ENCODE data around the gene ERICH6B. TPM values are rescaled to one million over a fixed set of nuclear protein-coding genes. Genes with fewer than 3 reads are reported as not detected.

The ERICH6B gene
- total RNA-seq, 4 donors from 2014 or later, result not detected

DNA sequence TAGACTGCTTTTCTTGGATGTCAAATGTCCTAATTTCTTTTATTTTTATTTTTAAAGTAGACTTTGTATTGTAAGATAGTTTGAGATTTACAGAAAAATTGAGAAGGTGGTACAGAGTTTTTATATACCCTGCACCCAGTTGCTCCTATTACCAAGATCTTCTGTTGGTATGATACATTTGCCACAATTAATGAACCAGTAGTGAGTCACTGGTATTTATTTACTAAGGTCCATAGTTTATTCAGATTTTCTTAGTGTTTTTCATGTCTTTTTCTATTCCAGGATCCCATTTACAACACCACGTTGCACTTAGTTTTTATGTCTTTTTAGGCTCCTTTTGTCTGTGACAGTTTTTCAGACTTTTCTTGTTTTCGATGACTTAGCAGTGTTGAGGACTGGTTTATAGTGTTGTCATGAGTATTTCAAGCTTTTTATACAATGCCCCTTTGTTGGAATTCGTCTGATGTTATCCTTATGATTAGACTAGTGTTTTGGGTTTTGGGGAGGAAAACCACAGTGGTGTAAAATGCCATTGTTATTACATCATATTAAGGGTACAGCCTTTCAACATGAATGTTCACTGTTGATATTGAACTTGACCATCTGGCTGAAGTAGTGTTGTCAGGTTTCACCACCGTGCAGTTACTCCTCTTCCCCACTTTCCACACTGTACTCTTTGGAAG, 114.9 kb downstream of the ERICH6B start:
- Histone ChIP-seq H3K27me3 (no peaks in the 10 kb centered on the region), H3K4me3 (no peak overlapping the region), H3K4me1 (no peaks in the 10 kb centered on the region), H3K27ac (replicated peaks in 1 of 4) (no peak overlapping the region), H3K9me3 (no peaks in the 10 kb centered on the region), H3K36me3 (peaks cover 34 to 81% (median 61%) of the 10 kb centered on the region in 4 donors)
- no peak for DNase-seq (ENCODE audit: extremely low spot score)
- WGBS, result 63% methylated on average over 4 of the region's 4 CpGs
- intact Hi-C loops (cut with DNase I), result no loop called here
- TF ChIP-seq EP300 (IDR thresholded peaks at IDR 0.05) (no peak), POLR2AphosphoS5 (IDR thresholded peaks at IDR 0.05) (no peak), POLR2A (IDR thresholded peaks at IDR 0.05; ENCODE audit: low read depth) (no peak)
- TF ChIP-seq, protein P1, sequence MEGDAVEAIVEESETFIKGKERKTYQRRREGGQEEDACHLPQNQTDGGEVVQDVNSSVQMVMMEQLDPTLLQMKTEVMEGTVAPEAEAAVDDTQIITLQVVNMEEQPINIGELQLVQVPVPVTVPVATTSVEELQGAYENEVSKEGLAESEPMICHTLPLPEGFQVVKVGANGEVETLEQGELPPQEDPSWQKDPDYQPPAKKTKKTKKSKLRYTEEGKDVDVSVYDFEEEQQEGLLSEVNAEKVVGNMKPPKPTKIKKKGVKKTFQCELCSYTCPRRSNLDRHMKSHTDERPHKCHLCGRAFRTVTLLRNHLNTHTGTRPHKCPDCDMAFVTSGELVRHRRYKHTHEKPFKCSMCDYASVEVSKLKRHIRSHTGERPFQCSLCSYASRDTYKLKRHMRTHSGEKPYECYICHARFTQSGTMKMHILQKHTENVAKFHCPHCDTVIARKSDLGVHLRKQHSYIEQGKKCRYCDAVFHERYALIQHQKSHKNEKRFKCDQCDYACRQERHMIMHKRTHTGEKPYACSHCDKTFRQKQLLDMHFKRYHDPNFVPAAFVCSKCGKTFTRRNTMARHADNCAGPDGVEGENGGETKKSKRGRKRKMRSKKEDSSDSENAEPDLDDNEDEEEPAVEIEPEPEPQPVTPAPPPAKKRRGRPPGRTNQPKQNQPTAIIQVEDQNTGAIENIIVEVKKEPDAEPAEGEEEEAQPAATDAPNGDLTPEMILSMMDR (IDR thresholded peaks at IDR 0.05), result no peak

DNA sequence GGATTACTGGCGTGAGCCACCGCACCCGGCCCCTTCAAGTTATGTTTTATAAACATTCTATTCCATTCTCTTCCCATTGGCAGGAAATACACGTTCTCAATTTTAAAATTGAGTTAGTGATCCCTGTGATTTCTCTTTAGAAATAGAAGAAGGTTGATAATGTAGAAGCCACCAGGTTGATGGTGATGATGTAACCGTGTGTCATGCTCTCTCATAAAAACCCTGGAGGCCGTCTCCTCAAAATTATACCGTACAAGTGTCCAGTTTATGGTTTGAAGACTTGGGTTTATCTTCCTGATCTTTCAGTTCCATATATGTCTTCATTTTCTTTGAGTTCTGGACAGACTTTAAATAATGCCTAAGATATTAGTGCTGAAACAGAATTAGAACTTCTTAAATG, 118.6 kb downstream of the ERICH6B start:
- intact Hi-C loops (cut with DNase I), result no loop called here
- no peak for DNase-seq (ENCODE audit: extremely low spot score)
- WGBS, result 89% methylated on average over 7 of the region's 7 CpGs
- Histone ChIP-seq H3K4me1 (no peaks in the 10 kb centered on the region), H3K27me3 (no peaks in the 10 kb centered on the region), H3K4me3 (no peak overlapping the region), H3K36me3 (peaks cover 26 to 86% (median 56%) of the 10 kb centered on the region in 4 donors), H3K9me3 (no peaks in the 10 kb centered on the region), H3K27ac (replicated peaks in 1 of 4) (no peak overlapping the region)
- TF ChIP-seq, protein P1 (IDR thresholded peaks at IDR 0.05), result no peak
- TF ChIP-seq POLR2AphosphoS5 (IDR thresholded peaks at IDR 0.05) (no peak), EP300 (IDR thresholded peaks at IDR 0.05) (no peak), POLR2A (IDR thresholded peaks at IDR 0.05; ENCODE audit: low read depth) (no peak)

DNA sequence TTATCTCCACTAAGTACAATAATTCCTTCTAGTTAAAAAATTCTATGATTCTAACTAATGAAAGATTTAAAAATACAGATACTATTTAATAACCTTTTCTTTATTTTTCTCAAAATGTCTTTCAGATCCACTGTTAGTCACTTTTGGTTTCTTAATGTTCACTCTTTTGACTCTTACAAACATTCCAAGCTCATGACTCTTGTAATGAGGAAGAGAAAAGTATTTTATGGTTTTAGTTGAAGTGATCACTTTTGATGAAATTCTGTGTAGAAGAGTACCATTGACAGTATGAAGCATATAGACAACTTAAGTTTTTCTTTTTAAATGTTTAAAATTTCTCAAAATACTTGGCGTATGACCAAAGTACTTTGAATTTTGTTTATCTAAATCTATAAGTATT, 123.0 kb downstream of the ERICH6B start:
- no peak overlapping the region for H3K27ac ChIP-seq (replicated peaks in 1 of 4)
- H3K27me3 ChIP-seq, result no peaks in the 10 kb centered on the region
- H3K9me3 ChIP-seq, result no peaks in the 10 kb centered on the region
- TF ChIP-seq, protein P1 (IDR thresholded peaks at IDR 0.05), result no peak
- TF ChIP-seq POLR2AphosphoS5 (IDR thresholded peaks at IDR 0.05) (no peak), EP300 (IDR thresholded peaks at IDR 0.05) (no peak), POLR2A (IDR thresholded peaks at IDR 0.05; ENCODE audit: low read depth) (no peak)
- WGBS, result 95% methylated on average over 1 of the region's 1 CpG
- H3K4me1 ChIP-seq, result no peaks in the 10 kb centered on the region
- DNase-seq (ENCODE audit: extremely low spot score), result no peak
- H3K4me3 ChIP-seq, result no peak overlapping the region
- intact Hi-C loops (cut with DNase I), result no loop called here
- peaks cover 26 to 81% (median 67%) of the 10 kb centered on the region in 4 donors for H3K36me3 ChIP-seq

Small RNA genes within 50 kb of the gene (small RNA-seq; reads per million reads assigned to genes)
- gene RNA5SP27, result 0 reads per million in 3 donors
- 0 reads per million in 3 donors for gene TIMM9P3

Other genes starting within 250 kb of the ERICH6B start
- 10 to 100 TPM in 3 of 4 donors, 1 to 10 TPM in 1; 8.8 to 13.4 (median 10.3) TPM for gene SLC25A30, start 197.4 kb downstream of the ERICH6B start, total RNA-seq
- 10 to 100 TPM; 17.7 to 28.2 (median 21.3) TPM for gene COG3, start 150.8 kb downstream of the ERICH6B start, total RNA-seq
- gene CBY2, start 86.6 kb upstream of the ERICH6B start, total RNA-seq, result not detected
- gene SIAH3, start 236.0 kb upstream of the ERICH6B start, total RNA-seq, result not detected

Measured in esophagus muscularis mucosa (tissue), 4 donors.